ENCODE measurements around the gene CHRM4. TPM values are rescaled to one million over a fixed set of nuclear protein-coding genes. Genes with fewer than 3 reads are reported as not detected.

The CHRM4 gene
- total and polyA plus RNA-seq, 2 of the 13 experiments (the other 11 are each of a cell fraction or from before 2014, with no cell fraction given) = 0.13 to 0.21 TPM

GRCh38 chr11:46346886-46347636, 44.5 kb downstream of the CHRM4 start, which contains the start of gene DGKZ:
TSS of gene DGKZ (plus strand) at chr11:46347463. CDS start at chr11:46347660, 197 bp downstream.
- Histone ChIP-seq H3K79me2 (ENCODE audit: insufficient read depth, low read length) (peaks cover 10% of the 10 kb centered on the region), H4K20me1 (ENCODE audit: insufficient read depth, low read length) (no peaks in the 10 kb centered on the region), H3K9ac (ENCODE audit: insufficient read depth, low read depth, low read length) (peak within 1 kb of the TSS; percentile 73), H3K4me3 (replicated peaks in 1 of 3; ENCODE audit: insufficient read depth in 1 of 3, low read depth in 2 of 3, low read length in 3 of 3) (peak within 1 kb of the TSS; percentile 73 to 99 (median 88)), H2AFZ (ENCODE audit: low read length) (no peak within 1 kb of the TSS), H3K27ac (ENCODE audit: extremely low read length, insufficient read depth, low read length) (no peak within 1 kb of the TSS), H3K4me2 (ENCODE audit: low read depth, low read length) (peak within 1 kb of the TSS; percentile 94), H3K27me3 (ENCODE audit: control insufficient read depth in 1 of 2, insufficient read depth in 2 of 2, low read length in 2 of 2) (peaks cover 0 to 9% of the 10 kb centered on the region in 2 experiments; a peak in 3 of 5 replicates), H3K36me3 (replicated peaks in 1 of 2; ENCODE audit: control insufficient read depth in 1 of 2, insufficient read depth in 2 of 2, low read length in 2 of 2) (no peaks in the 10 kb centered on the region), H3K4me1 (ENCODE audit: insufficient read depth, low read length) (peaks cover 75% of the 10 kb centered on the region), H3K9me3 (ENCODE audit: low read length) (no peaks in the 10 kb centered on the region)
- ChIA-PET CTCF (ENCODE audit: low intra/inter-chr PET ratio, low total read pairs) (no interaction called here), POLR2A (interaction anchor here (0.5 to 1.6 kb wide), 2 partner anchors 103 to 105 kb away, joined by 3 to 4 read pairs; no protein-coding TSS in a partner anchor)
- FAIRE-seq = no peak
- intact Hi-C loops (cut with micrococcal nuclease; ENCODE audit: unreplicated experiment) (no loop called here), in situ Hi-C loops (cut with HindIII; ENCODE audit: extremely low pct_ligation_motif_present, low pct_unique_long_range_greater_than_20kb) (no loop called here)
- peak; percentile 71 for ATAC-seq
- DNase-seq (ENCODE audit: low spot score) = peak; percentile 66
- no TSS peak for BruUV-seq (replicated peaks)
- 24% methylated on average over 17 of the region's 80 CpGs for WGBS (ENCODE audit: low lambda C conversion rate)
- TF ChIP-seq ZNF549 (CRISPR knock-in tag; IDR thresholded peaks at IDR 0.05) (no peak), SUZ12 (IDR thresholded peaks at IDR 0.05; ENCODE audit: low read depth, low read length) (no peak), ZNF577 (CRISPR knock-in tag; IDR thresholded peaks at IDR 0.05; ENCODE audit: borderline replicate concordance, low read depth) (no peak), PRPF4 (IDR thresholded peaks at IDR 0.05; ENCODE audit: low read depth, low read length, poor library complexity, severe bottlenecking) (no peak), PPARG (CRISPR knock-in tag; conservative IDR thresholded peaks at IDR 0.05) (no peak), HIVEP1 (CRISPR knock-in tag; IDR thresholded peaks at IDR 0.05) (no peak), ZNF7 (CRISPR knock-in tag; IDR thresholded peaks at IDR 0.05) (no peak), SAP130 (CRISPR knock-in tag; IDR thresholded peaks at IDR 0.05; ENCODE audit: low read depth) (peak; percentile 52), ZSCAN21 (CRISPR knock-in tag; IDR thresholded peaks at IDR 0.05; ENCODE audit: borderline replicate concordance) (no peak), KLF11 (CRISPR knock-in tag; IDR thresholded peaks at IDR 0.05) (no peak), HES4 (CRISPR knock-in tag; IDR thresholded peaks at IDR 0.05; ENCODE audit: borderline replicate concordance) (no peak), KAT7 (CRISPR knock-in tag; IDR thresholded peaks at IDR 0.05; ENCODE audit: borderline replicate concordance) (no peak), FOXO1 (CRISPR knock-in tag; IDR thresholded peaks at IDR 0.05) (no peak), ADNP (CRISPR knock-in tag; IDR thresholded peaks at IDR 0.05) (no peak), ZNF773 (CRISPR knock-in tag; IDR thresholded peaks at IDR 0.05; ENCODE audit: borderline replicate concordance) (no peak), GABPA (IDR thresholded peaks at IDR 0.05; ENCODE audit: low read depth, low read length) (peak; percentile 38), GABPA (CRISPR knock-in tag; IDR thresholded peaks at IDR 0.05; ENCODE audit: low read depth) (no peak), PLSCR1 (CRISPR knock-in tag; IDR thresholded peaks at IDR 0.05; ENCODE audit: borderline replicate concordance) (no peak)
- TF ChIP-seq, protein P1, sequence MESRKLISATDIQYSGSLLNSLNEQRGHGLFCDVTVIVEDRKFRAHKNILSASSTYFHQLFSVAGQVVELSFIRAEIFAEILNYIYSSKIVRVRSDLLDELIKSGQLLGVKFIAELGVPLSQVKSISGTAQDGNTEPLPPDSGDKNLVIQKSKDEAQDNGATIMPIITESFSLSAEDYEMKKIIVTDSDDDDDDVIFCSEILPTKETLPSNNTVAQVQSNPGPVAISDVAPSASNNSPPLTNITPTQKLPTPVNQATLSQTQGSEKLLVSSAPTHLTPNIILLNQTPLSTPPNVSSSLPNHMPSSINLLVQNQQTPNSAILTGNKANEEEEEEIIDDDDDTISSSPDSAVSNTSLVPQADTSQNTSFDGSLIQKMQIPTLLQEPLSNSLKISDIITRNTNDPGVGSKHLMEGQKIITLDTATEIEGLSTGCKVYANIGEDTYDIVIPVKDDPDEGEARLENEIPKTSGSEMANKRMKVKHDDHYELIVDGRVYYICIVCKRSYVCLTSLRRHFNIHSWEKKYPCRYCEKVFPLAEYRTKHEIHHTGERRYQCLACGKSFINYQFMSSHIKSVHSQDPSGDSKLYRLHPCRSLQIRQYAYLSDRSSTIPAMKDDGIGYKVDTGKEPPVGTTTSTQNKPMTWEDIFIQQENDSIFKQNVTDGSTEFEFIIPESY (CRISPR knock-in tag; IDR thresholded peaks at IDR 0.05) = no peak
- TF ChIP-seq, protein P2, sequence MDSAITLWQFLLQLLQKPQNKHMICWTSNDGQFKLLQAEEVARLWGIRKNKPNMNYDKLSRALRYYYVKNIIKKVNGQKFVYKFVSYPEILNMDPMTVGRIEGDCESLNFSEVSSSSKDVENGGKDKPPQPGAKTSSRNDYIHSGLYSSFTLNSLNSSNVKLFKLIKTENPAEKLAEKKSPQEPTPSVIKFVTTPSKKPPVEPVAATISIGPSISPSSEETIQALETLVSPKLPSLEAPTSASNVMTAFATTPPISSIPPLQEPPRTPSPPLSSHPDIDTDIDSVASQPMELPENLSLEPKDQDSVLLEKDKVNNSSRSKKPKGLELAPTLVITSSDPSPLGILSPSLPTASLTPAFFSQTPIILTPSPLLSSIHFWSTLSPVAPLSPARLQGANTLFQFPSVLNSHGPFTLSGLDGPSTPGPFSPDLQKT (CRISPR knock-in tag; IDR thresholded peaks at IDR 0.05; ENCODE audit: borderline replicate concordance) = no peak
- TF ChIP-seq, protein P3, sequence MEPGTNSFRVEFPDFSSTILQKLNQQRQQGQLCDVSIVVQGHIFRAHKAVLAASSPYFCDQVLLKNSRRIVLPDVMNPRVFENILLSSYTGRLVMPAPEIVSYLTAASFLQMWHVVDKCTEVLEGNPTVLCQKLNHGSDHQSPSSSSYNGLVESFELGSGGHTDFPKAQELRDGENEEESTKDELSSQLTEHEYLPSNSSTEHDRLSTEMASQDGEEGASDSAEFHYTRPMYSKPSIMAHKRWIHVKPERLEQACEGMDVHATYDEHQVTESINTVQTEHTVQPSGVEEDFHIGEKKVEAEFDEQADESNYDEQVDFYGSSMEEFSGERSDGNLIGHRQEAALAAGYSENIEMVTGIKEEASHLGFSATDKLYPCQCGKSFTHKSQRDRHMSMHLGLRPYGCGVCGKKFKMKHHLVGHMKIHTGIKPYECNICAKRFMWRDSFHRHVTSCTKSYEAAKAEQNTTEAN (CRISPR knock-in tag; conservative IDR thresholded peaks at IDR 0.05) = no peak
